Keratinocyte (primary cell): Measurements from ENCODE around the gene RBM25.

ENCODE experiments used
- EZH2 ChIP-seq: IDR thresholded peaks from one replicate; pipeline ENCODE4 v1.6.1; 2012; ENCODE audit warnings: inconsistent platforms, mild to moderate bottlenecking, low read length, moderate library complexity
- TF ChIP-seq, protein P1 (sequence below), 3 experiments: IDR thresholded peaks in 1 of 3; conservative IDR thresholded peaks in 1 of 3; optimal IDR thresholded peaks in 1 of 3; 2 replicates in 2 of 3; 3 replicates in 1 of 3; pipeline versions ENCODE3 to v1.5.1; 2011; ENCODE audit warnings: low read length in 3 of 3, mild to moderate bottlenecking in 3 of 3, moderate library complexity in 2 of 3, control low read depth in 1 of 3, inconsistent platforms in 1 of 3; ENCODE audit not compliant: insufficient read depth in 2 of 3; ENCODE audit errors: extremely low read depth in 1 of 3

DNA sequence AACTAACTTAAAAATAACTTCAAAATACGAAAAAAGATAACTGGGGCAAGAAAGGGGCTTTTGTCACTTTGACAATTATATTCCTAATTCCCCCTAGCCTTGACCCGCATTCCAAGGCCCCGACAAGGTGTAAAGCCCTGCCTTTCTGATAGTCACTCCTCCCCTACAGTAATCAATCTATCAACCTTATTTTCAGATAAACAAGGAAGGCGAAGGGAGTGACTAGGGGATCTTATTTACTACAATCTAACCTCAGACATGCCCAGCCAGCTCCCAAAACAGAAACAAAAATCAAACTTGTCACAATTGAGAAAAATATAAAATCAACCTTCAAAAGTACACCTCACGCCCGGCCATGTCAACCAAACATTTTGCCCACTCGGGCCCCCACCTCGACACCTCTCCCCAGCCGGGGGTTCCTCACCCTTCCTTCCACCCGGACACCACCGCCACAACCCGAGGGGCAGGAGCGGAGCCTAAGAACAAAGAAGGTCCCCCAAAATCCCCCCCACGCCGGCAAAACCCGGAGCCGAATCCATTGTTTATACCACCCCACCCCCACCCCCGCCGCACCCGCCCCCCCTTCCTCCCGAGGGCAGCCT, 32.0 kb upstream of the RBM25 start:
- TF ChIP-seq, protein P1, sequence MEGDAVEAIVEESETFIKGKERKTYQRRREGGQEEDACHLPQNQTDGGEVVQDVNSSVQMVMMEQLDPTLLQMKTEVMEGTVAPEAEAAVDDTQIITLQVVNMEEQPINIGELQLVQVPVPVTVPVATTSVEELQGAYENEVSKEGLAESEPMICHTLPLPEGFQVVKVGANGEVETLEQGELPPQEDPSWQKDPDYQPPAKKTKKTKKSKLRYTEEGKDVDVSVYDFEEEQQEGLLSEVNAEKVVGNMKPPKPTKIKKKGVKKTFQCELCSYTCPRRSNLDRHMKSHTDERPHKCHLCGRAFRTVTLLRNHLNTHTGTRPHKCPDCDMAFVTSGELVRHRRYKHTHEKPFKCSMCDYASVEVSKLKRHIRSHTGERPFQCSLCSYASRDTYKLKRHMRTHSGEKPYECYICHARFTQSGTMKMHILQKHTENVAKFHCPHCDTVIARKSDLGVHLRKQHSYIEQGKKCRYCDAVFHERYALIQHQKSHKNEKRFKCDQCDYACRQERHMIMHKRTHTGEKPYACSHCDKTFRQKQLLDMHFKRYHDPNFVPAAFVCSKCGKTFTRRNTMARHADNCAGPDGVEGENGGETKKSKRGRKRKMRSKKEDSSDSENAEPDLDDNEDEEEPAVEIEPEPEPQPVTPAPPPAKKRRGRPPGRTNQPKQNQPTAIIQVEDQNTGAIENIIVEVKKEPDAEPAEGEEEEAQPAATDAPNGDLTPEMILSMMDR (optimal IDR thresholded peaks at IDR 0.05 in 1 of 3, IDR thresholded peaks at IDR 0.05 in 1 of 3, conservative IDR thresholded peaks at IDR 0.05 in 1 of 3; ENCODE audit: extremely low read depth in 1 of 3, insufficient read depth in 2 of 3, low read length in 3 of 3), result no peak
- TF ChIP-seq EZH2, result no peak
